GM18517 (cell line): ENCODE results near the gene PTGFR.

ENCODE experiments used
- ATAC-seq: cut with Tn5 transposase; IDR thresholded peaks from one replicate; pipeline ENCODE4 v1.9.1; 2021; ENCODE audit warnings: mild to moderate bottlenecking, moderate library complexity; ENCODE audit not compliant: unreplicated experiment

Gene PTGFR

GRCh38 chr1:78519446-78519845 lies 28.7 kb downstream of the PTGFR start:
- no peak for ATAC-seq

- ATAC-seq: no peak
Measured at GRCh38 chr1:78520216-78520615, 29.4 kb downstream of the PTGFR start.

GRCh38 chr1:78520843-78521242 lies 30.1 kb downstream of the PTGFR start:
- ATAC-seq: no peak

GRCh38 chr1:78522136-78522535 lies 31.4 kb downstream of the PTGFR start:
- ATAC-seq: no peak

- ATAC-seq: no peak
Measured at GRCh38 chr1:78526496-78526895, 35.7 kb downstream of the PTGFR start.

GRCh38 chr1:78527706-78528105 lies 36.9 kb downstream of the PTGFR start:
- ATAC-seq: no peak

GRCh38 chr1:78533527-78533926 lies 42.8 kb downstream of the PTGFR start:
- no peak for ATAC-seq

- no peak for ATAC-seq
Measured at GRCh38 chr1:78535286-78535685, 44.5 kb downstream of the PTGFR start.

- ATAC-seq: no peak
Measured at GRCh38 chr1:78536427-78536826, 45.7 kb downstream of the PTGFR start.

GRCh38 chr1:78540048-78540447 lies 49.3 kb downstream of the PTGFR start:
- no peak for ATAC-seq

GRCh38 chr1:78541479-78541878 lies 50.7 kb downstream of the PTGFR start:
- no peak for ATAC-seq

GRCh38 chr1:78543941-78544643 lies 53.3 kb downstream of the PTGFR start:
- ATAC-seq: no peak

GRCh38 chr1:78547081-78547480 lies 56.3 kb downstream of the PTGFR start:
- ATAC-seq: no peak

GRCh38 chr1:78549331-78549730 lies 58.6 kb downstream of the PTGFR start:
- ATAC-seq: no peak

- no peak for ATAC-seq
Measured at GRCh38 chr1:78549891-78550290, 59.1 kb downstream of the PTGFR start.

GRCh38 chr1:78553859-78554258 lies 63.1 kb downstream of the PTGFR start:
- no peak for ATAC-seq

GRCh38 chr1:78554840-78555239 lies 64.1 kb downstream of the PTGFR start:
- no peak for ATAC-seq

- no peak for ATAC-seq
Measured at GRCh38 chr1:78559680-78560079, 68.9 kb downstream of the PTGFR start.

GRCh38 chr1:78560811-78561210 lies 70.0 kb downstream of the PTGFR start:
- ATAC-seq: no peak

GRCh38 chr1:78561856-78562255 lies 71.1 kb downstream of the PTGFR start:
- ATAC-seq: no peak

- no peak for ATAC-seq
Measured at GRCh38 chr1:78565393-78565792, 74.6 kb downstream of the PTGFR start.

GRCh38 chr1:78570539-78570938 lies 79.8 kb downstream of the PTGFR start:
- no peak for ATAC-seq
